ENCODE measurements around the gene NFYC.

NFYC gene

GRCh38 chr1:40756523-40756922 is 65.0 kb downstream of the NFYC start:
- POLR2A ChIA-PET: no interaction called here
- H3K4me3 ChIP-seq (ENCODE audit: low read depth, low read length): no peak overlapping the region
- no peak overlapping the region for H3K27ac ChIP-seq (ENCODE audit: extremely low read depth, low read depth, low read length)
- H3K4me1 ChIP-seq (ENCODE audit: control insufficient read depth, insufficient read depth, low read length): no peaks in the 10 kb centered on the region
- H3K9me3 ChIP-seq (ENCODE audit: control insufficient read depth, insufficient read depth, low read depth, low read length): no peaks in the 10 kb centered on the region
- TF ChIP-seq ZNF624 (tag by site-specific recombination; IDR thresholded peaks at IDR 0.05): no peak
- TF ChIP-seq KLF10 (tag by site-specific recombination; IDR thresholded peaks at IDR 0.05): no peak
- TF ChIP-seq KLF17 (tag by site-specific recombination; IDR thresholded peaks at IDR 0.05): no peak
- H3K36me3 ChIP-seq (ENCODE audit: control insufficient read depth in 2 of 2, insufficient read depth in 1 of 2, low read length in 2 of 2): peaks cover 18 to 95% of the 10 kb centered on the region in 2 experiments
- CTCF ChIA-PET: interaction anchor here (0.6 to 3.5 kb wide), 2 partner anchors 18 to 21 kb away, joined by 3 to 16 read pairs; no protein-coding TSS in a partner anchor

- TF ChIP-seq ZNF174 (tag by site-specific recombination; IDR thresholded peaks at IDR 0.05) (no peak), ZNF747 (tag by site-specific recombination; IDR thresholded peaks at IDR 0.05) (no peak), ZNF138 (tag by site-specific recombination; IDR thresholded peaks at IDR 0.05; ENCODE audit: borderline replicate concordance) (no peak), HIC1 (tag by site-specific recombination; IDR thresholded peaks at IDR 0.05) (no peak)
- CTCF ChIA-PET: interaction anchor here (1.0 to 3.5 kb wide), 2 partner anchors 17 to 196 kb away, joined by 3 to 16 read pairs; no protein-coding TSS in a partner anchor
- Histone ChIP-seq H3K9me3 (ENCODE audit: control insufficient read depth, insufficient read depth, low read depth, low read length) (no peaks in the 10 kb centered on the region), H3K27ac (ENCODE audit: extremely low read depth, low read depth, low read length) (no peak overlapping the region), H3K4me3 (ENCODE audit: low read depth, low read length) (no peak overlapping the region), H3K36me3 (ENCODE audit: control insufficient read depth in 2 of 2, insufficient read depth in 1 of 2, low read length in 2 of 2) (peaks cover 18 to 98% of the 10 kb centered on the region in 2 experiments), H3K4me1 (ENCODE audit: control insufficient read depth, insufficient read depth, low read length) (no peaks in the 10 kb centered on the region)
- POLR2A ChIA-PET: no interaction called here
These were observed 65.6 kb downstream of the NFYC start for GRCh38 chr1:40757084-40757483.

- no peak for TF ChIP-seq KLF1 (tag by site-specific recombination; IDR thresholded peaks at IDR 0.05)
- TF ChIP-seq ZNF157 (tag by site-specific recombination; IDR thresholded peaks at IDR 0.05): no peak
- TF ChIP-seq ZNF585B (tag by site-specific recombination; IDR thresholded peaks at IDR 0.05): no peak
- TF ChIP-seq ZNF449 (tag by site-specific recombination; IDR thresholded peaks at IDR 0.05): no peak
- TF ChIP-seq ZNF350 (tag by site-specific recombination; IDR thresholded peaks at IDR 0.05): no peak
- no peak for TF ChIP-seq ZNF169 (tag by site-specific recombination; IDR thresholded peaks at IDR 0.05)
- no peak for TF ChIP-seq YY2 (tag by site-specific recombination; IDR thresholded peaks at IDR 0.05)
- TF ChIP-seq EGR2 (tag by site-specific recombination; IDR thresholded peaks at IDR 0.05; ENCODE audit: low read depth): no peak
- no peak for TF ChIP-seq MEIS1 (CRISPR knock-in tag; IDR thresholded peaks at IDR 0.05; ENCODE audit: borderline replicate concordance)
- TF ChIP-seq ZBTB44 (tag by site-specific recombination; IDR thresholded peaks at IDR 0.05): no peak
- TF ChIP-seq ZNF426 (tag by site-specific recombination; IDR thresholded peaks at IDR 0.05): no peak
- TF ChIP-seq ZNF302 (tag by site-specific recombination; IDR thresholded peaks at IDR 0.05; ENCODE audit: low read depth): no peak
- TF ChIP-seq ZNF391 (tag by site-specific recombination; IDR thresholded peaks at IDR 0.05; ENCODE audit: borderline replicate concordance, low read depth): no peak
- no peak for TF ChIP-seq ZNF398 (tag by site-specific recombination; IDR thresholded peaks at IDR 0.05)
- no peak for TF ChIP-seq ZBTB1 (tag by site-specific recombination; IDR thresholded peaks at IDR 0.05)
- POLR2A ChIA-PET: no interaction called here
These were observed 66.5 kb downstream of the NFYC start for GRCh38 chr1:40758004-40758403.

More at GRCh38 chr1:40758004-40758403, 66.5 kb downstream of the NFYC start:
- Histone ChIP-seq H3K4me3 (ENCODE audit: low read depth, low read length) (no peak overlapping the region), H3K4me1 (ENCODE audit: control insufficient read depth, insufficient read depth, low read length) (no peaks in the 10 kb centered on the region), H3K36me3 (ENCODE audit: control insufficient read depth in 2 of 2, insufficient read depth in 1 of 2, low read length in 2 of 2) (peaks cover 18 to 99% of the 10 kb centered on the region in 2 experiments), H3K9me3 (ENCODE audit: control insufficient read depth, insufficient read depth, low read depth, low read length) (no peaks in the 10 kb centered on the region), H3K27ac (ENCODE audit: extremely low read depth, low read depth, low read length) (no peak overlapping the region)
- CTCF ChIA-PET: interaction anchor here (1.0 to 1.9 kb wide), 2 partner anchors 16 to 195 kb away, joined by 3 to 7 read pairs; no protein-coding TSS in a partner anchor

Data from HEK293 (cell line).